Prostate gland (tissue), 2 donors: ENCODE measurements around the gene MYO15B. TPM values are rescaled to one million over a fixed set of nuclear protein-coding genes. Genes with fewer than 3 reads are reported as not detected.
"Not testable (repeated sequence)": the region's sequence is repeated elsewhere in the genome, so short reads cannot be mapped to it uniquely, and the experiment has no call there.

Experiments
- DNase-seq: peaks from one replicate; pipeline ENCODE4 v3.0.0-alpha.2; 2019; ENCODE audit warnings: low spot score
- H3K27ac ChIP-seq, 2 donors: fragments of 200-600 bp; sonication (generic); 2 replicates each; pipeline ENCODE4 v1.5.1; 2017 to 2019
- H3K27me3 ChIP-seq: fragments of 200-600 bp; sonication (generic); replicated peaks from 2 replicates; pipeline ENCODE4 v1.5.1; 2019; ENCODE audit not compliant: insufficient read depth
- H3K36me3 ChIP-seq, 2 donors: fragments of 200-600 bp; sonication (generic); 1 replicate in 1 of 2; 2 replicates in 1 of 2; pipeline versions ENCODE4 v1.5.1 to v1.8.1; 2017 to 2019
- H3K4me1 ChIP-seq: fragments of 200-600 bp; sonication (generic); replicated peaks from 2 replicates; pipeline ENCODE4 v1.5.1; 2019
- H3K4me3 ChIP-seq, 2 donors: fragments of 200-600 bp; sonication (generic); 2 replicates each; pipeline ENCODE4 v1.5.1; 2017 to 2019
- H3K9me3 ChIP-seq: fragments of 200-600 bp; sonication (generic); 2 replicates; pipeline ENCODE4 v1.5.1; 2017
- CTCF ChIP-seq, 4 experiments: fragments of 200-600 bp in 2 of 4; fragments of 450-650 bp in 2 of 4; sonication (generic) in 2 of 4; IDR thresholded peaks; 1 replicate in 3 of 4; 2 replicates in 1 of 4; pipeline ENCODE4 v1.5.1; 2016 to 2019; ENCODE audit warnings: antibody characterized with exemption in 4 of 4, mild to moderate bottlenecking in 2 of 4, moderate library complexity in 2 of 4
- POLR2A ChIP-seq: fragments of 450-650 bp; IDR thresholded peaks from one replicate; pipeline ENCODE4 v1.6.1; 2016; ENCODE audit warnings: antibody characterized with exemption, mild to moderate bottlenecking
- POLR2AphosphoS5 ChIP-seq: sonication (generic); formaldehyde crosslinking; IDR thresholded peaks from one replicate; pipeline ENCODE4 v1.6.1; 2017; ENCODE audit warnings: antibody characterized with exemption
- WGBS: methylation state at CpG from one replicate; pipeline ENCODE4 v1.1.5; 2018; 5-methylcytosine and 5-hydroxymethylcytosine counted together
- intact Hi-C: fragments of 100-400 bp; cut with DNase I; formaldehyde crosslinking; loops from one replicate; pipeline ENCODE4 v1.14.2; 2022
- total RNA-seq, 2 donors: library from RNA; depleted of rRNA; stranded (reverse); fragments of >200 nt; gene quantifications; one replicate each; pipeline ENCODE4 v1.1.0, GENCODE V29; 2016

Gene MYO15B
- total RNA-seq, 2 donors from 2014 or later: 86.5 to 214 TPM

GRCh38 chr17:75575197-75575596 lies 12.4 kb upstream of the MYO15B start:
- 87% methylated on average over 10 of the region's 10 CpGs for WGBS
- no peak for DNase-seq
- H3K4me3 ChIP-seq: no peak overlapping the region
- no peaks in the 10 kb centered on the region for H3K27me3 ChIP-seq
- H3K36me3 ChIP-seq: no peaks in the 10 kb centered on the region
- no peak overlapping the region for H3K27ac ChIP-seq
- no peaks in the 10 kb centered on the region for H3K9me3 ChIP-seq
- no peak for TF ChIP-seq CTCF (IDR thresholded peaks at IDR 0.05)
- no peak for TF ChIP-seq POLR2AphosphoS5
- no peak for TF ChIP-seq POLR2A
- intact Hi-C loops: no loop called here
- no peaks in the 10 kb centered on the region for H3K4me1 ChIP-seq

GRCh38 chr17:75575728-75576127 lies 11.9 kb upstream of the MYO15B start:
- Histone ChIP-seq H3K27ac (no peak overlapping the region), H3K4me1 (no peaks in the 10 kb centered on the region), H3K4me3 (no peak overlapping the region), H3K36me3 (no peaks in the 10 kb centered on the region), H3K9me3 (no peaks in the 10 kb centered on the region), H3K27me3 (no peaks in the 10 kb centered on the region)
- TF ChIP-seq CTCF (IDR thresholded peaks at IDR 0.05): no peak
- no peak for TF ChIP-seq POLR2AphosphoS5
- TF ChIP-seq POLR2A: no peak
- 96% methylated on average over 11 of the region's 11 CpGs for WGBS
- no peak for DNase-seq
- intact Hi-C loops: no loop called here

- Histone ChIP-seq H3K27me3 (no peaks in the 10 kb centered on the region), H3K4me1 (no peaks in the 10 kb centered on the region), H3K4me3 (no peak overlapping the region), H3K27ac (no peak overlapping the region), H3K9me3 (no peaks in the 10 kb centered on the region), H3K36me3 (no peaks in the 10 kb centered on the region)
- TF ChIP-seq POLR2AphosphoS5 (no peak), CTCF (IDR thresholded peaks at IDR 0.05) (no peak), POLR2A (no peak)
- intact Hi-C loops: no loop called here
- DNase-seq: no peak
- WGBS: 84% methylated on average over 15 of the region's 15 CpGs
Observed at GRCh38 chr17:75576661-75577060, 10.9 kb upstream of the MYO15B start.

GRCh38 chr17:75581121-75581725 lies 6.4 kb upstream of the MYO15B start:
- H3K27me3 ChIP-seq, intact Hi-C loops, H3K36me3 ChIP-seq, H3K27ac ChIP-seq, H3K9me3 ChIP-seq, H3K4me3 ChIP-seq, DNase-seq, H3K4me1 ChIP-seq: not testable (repeated sequence)
- 87% methylated on average over 23 of the region's 23 CpGs for WGBS

- WGBS: 87% methylated on average over 6 of the region's 6 CpGs
- intact Hi-C loops, H3K27ac ChIP-seq, H3K36me3 ChIP-seq, H3K4me3 ChIP-seq, H3K4me1 ChIP-seq, H3K27me3 ChIP-seq, H3K9me3 ChIP-seq, DNase-seq: not testable (repeated sequence)
Observed at GRCh38 chr17:75583197-75583596, 4.4 kb upstream of the MYO15B start.

- Histone ChIP-seq H3K4me3 (no peak overlapping the region), H3K27me3 (no peaks in the 10 kb centered on the region), H3K4me1 (peaks cover 9% of the 10 kb centered on the region), H3K36me3 (no peaks in the 10 kb centered on the region), H3K9me3 (no peaks in the 10 kb centered on the region), H3K27ac (no peak overlapping the region)
- intact Hi-C loops: loop anchor here (5.0 kb wide), 1 partner anchor 158 kb away; no protein-coding TSS in a partner anchor
- WGBS: 97% methylated on average over 7 of the region's 7 CpGs
- DNase-seq: no peak
- TF ChIP-seq CTCF (IDR thresholded peaks at IDR 0.05): no peak
- no peak for TF ChIP-seq POLR2AphosphoS5
- no peak for TF ChIP-seq POLR2A
Observed at GRCh38 chr17:75584849-75585175, 2.8 kb upstream of the MYO15B start.
